HG02588 (cell line): Measurements from ENCODE around the gene SARNP.
"Not testable (repeated sequence)": the region's sequence is repeated elsewhere in the genome, so short reads cannot be mapped to it uniquely, and the experiment has no call there.

Experiments
- ATAC-seq: cut with Tn5 transposase; IDR thresholded peaks from one replicate; pipeline ENCODE4 v1.9.1; 2021; ENCODE audit warnings: mild to moderate bottlenecking, moderate library complexity; ENCODE audit not compliant: unreplicated experiment

Gene SARNP

DNA sequence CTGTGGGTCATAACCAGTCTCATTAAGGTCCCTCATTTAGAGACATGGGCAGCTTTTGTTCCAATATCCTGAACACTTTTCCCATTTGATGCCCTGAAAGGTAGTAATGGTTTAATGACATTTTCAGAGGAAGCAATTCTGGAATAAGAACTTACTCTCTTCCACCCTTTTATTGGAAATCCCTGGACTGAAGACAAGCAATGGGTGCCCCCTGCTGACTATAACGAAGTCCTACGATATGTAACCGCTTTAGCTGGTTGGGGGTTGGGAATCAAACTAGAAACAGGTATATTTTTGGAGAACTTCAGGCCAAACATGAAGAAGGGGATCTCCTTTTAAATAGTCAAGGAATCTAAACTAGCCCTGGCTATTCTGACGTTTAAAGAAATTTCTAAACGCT is 20.5 kb downstream of the SARNP start:
- ATAC-seq = no peak

DNA sequence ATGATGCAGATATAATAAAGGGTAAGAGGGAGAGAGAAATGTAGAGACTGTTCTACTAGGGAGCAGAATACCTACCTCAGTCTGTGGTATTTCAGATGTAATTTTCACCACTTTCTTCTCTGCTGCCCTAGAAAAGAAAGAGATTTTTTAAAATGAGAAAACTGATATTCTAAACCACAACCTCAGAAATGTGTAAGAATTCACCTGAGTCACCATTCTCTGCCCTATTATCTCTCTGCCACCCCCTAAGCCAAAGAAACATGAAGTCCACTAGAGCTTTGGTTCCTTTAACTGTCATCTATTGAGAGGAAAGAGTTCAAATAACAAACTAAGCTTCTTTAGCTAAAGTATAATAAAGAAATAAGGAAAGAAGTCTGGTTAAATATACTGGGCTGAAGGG is 21.6 kb downstream of the SARNP start:
- ATAC-seq = no peak

DNA sequence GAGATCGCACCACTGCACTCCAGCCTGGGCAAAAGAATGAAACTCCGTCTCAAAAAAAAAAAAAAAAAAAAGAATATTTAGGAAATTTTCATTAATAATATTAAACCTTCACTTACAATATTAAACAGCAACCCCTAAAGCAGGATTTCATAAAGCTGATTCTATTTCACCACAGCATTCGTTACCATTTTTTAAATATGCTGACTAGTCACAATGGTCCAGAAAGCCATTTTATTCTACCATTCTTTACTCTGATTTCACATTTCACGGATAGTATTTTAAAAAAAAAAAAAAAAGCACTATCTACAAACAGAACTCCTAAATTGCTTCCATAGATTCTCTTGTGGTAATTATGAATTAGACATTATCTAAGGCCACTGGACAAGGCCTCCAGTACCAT is 27.6 kb downstream of the SARNP start:
- ATAC-seq = no peak

DNA sequence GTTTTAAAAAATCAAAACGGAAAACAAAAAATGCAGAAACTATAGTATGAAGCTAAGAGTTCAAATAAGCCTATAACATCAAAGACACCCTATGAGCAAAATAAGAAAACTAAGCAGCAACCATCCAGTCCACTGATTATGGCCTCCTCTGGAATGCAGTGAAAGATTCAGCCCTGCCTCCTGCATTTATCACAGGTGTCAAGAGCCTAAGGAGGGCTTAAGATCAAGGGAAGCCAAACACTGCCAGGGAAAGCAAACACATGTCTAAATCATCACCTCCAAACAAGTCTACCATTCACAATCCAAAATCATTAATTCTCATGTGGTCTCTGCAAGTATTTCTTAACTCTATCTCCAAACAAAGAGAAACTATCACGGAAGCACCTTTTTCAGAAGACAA is 28.4 kb downstream of the SARNP start:
- ATAC-seq = no peak

DNA sequence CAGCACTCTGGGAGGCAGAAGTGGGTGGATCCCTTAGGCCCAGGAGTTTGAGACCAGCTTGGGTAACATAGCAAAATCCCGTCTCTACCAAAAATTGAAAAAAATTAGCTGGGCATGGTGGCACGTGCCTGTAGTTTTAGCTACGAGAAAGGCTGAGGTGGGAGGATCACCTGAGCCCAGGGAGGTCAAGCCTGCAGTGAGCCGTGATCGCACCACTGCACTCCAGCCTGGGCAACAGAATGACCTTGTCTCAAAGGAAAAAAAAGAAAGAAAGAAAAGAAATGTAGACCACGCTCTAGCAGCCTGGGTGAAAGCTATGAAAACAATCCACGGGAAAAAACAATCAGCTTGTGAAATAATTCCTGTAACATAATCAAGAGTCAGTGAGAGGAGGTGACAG is 29.0 kb downstream of the SARNP start:
- ATAC-seq = no peak

DNA sequence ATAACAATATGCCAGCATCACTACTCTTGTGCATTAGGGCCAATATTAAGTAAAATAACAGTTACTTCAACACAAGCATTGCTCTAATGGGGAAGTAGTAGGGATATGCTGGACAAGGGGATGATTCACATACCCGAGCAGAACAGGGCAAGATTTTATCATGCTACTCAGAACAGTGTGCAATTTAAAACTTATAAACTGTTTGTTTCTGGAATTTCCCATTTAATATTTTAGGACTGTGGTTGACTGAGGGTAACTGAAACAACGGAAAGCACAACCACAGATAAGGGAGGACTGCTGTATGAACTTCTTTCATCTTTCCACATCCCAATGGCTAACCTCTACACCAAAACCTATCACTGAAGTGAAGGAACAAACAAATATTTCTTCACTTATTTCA is 36.8 kb downstream of the SARNP start:
- no peak for ATAC-seq

DNA sequence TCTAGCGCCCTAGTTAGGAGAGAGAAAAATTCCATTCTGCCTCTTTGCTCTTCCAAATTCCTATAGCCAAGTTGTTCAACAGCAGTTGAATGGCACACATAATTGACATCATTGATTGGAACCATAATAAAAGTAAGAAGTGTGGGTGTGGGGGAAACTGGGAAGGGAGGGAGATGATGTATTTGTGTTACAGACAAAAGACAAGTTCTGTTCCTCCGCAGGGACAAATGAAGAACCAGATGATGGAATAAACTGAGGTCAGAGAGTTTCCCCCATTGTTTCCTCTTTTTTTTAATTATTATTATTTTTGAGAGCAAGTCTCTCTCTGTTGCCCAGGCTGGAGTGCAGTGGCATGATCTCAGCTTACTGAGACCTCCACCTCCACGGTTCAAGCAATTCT is 39.7 kb downstream of the SARNP start:
- ATAC-seq = no peak

DNA sequence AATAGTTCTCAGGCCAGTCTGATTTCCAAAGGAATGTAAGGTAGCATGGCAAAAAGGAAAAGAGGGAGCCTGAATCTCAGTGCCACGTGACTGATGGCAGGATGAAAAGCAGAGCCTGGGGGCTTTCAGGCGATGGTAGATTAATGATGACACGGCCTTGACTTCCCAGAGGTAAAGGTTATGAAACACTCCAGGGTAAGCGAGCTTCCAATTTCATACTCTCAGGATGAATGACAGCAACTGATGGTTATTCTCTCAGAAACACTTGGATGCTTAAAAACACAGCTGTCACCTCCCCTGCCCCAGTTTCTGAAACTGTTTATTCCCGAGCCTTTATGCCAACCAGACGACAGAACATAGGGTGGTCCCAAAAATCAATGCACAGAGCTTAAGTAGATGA is 45.8 kb downstream of the SARNP start:
- ATAC-seq = no peak

DNA sequence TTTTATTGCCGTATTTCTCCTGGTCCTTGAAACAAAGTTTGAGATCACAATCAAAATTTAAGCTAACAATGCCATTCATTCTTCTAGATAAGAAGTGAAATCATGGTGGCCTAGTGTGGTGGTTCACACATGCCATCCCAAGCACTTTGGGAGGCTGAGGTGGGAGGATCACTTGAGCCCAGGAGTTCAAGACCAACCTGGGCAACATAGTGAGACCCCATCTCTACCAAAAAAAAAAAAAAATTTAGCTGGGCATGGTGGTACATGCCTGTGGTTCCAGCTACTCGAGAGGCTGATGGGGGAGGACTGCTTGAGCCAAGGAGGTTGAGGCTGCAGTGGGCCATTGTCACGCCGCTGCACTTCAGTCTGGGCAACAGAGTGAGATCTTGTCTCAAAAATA is 50.4 kb downstream of the SARNP start:
- ATAC-seq = no peak

DNA sequence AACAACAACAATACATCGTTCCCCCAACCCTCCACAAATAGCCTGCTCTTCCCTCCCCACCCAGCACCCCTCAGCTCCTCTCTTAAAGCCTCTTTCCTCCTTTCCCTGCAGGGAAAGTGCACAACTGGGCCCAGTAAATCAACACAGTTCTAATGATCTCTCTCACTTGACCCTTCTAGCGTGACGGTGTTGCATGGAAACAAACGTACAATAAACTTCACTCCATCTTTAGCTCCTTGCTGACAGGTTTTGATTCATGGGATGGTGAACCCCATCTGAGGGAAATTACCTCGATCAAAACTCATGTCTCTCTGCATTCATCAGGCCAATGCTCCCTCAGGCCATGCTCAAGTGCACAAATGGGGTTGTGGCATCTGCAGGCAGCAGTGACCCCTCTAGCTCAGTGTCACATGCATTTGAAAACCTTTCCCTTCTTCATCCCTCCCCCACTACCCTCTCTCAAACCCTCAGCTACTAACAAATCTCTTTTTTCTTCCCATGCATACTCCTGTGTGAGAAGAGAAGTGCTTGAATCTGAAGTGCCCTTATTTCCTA is 51.7 kb downstream of the SARNP start:
- no peak for ATAC-seq

DNA sequence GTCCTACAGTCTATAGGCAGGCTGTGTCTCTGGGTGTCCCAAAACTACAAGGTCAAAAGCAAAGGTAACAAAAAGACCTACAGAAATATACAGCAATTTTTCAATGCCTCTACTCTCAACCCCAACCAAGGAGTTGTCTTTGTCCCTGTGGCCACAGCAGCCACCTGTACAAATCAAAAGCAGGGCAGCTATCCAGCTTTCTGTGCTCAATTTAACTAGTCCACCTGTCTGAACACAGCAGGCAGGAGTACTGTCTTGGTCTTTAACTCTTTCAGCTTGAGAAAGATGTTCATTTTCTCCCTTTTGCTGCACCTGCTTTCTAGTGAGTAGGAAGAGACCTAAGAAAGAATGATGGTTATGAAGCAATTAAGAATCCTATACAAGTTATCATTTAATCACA is 54.9 kb downstream of the SARNP start:
- ATAC-seq = no peak

DNA sequence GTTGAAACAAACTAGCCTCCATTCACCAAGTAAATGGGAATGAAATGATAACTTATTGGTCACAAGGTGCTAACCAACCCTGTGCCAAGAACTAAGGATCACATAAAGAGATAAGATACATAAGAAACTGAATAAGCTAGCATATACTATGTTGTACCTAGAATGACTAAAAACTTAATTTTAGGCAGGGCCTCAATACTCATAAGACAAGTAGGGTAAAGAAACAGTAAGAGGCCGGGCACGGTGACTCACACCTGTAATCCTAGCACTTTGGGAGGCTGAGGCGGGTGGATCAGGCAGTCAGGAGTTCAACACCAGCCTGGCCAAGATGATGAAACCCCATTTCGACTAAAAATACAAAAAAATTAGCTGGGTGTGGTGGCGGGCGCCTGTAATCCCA is 56.9 kb downstream of the SARNP start:
- ATAC-seq = no peak

DNA sequence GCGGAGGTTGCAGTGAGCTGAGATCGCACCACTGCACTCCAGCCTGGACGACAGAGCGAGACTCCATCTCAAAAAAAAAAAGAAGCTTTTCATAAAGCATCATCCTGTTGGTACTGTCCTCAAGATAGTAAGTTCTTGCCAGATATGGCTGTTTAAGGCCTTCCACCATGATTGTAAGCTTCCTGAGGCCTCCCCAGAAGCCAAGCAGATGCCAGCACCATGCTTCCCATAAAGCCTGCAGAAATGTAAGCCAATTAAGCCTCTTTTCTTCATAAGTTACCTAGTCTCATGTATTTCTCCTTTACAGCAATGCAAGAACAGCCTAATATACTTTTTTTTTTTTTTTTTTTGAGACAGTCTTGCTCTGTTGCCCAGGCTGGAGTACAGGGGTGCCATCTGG is 58.9 kb downstream of the SARNP start:
- not testable (repeated sequence) for ATAC-seq

DNA sequence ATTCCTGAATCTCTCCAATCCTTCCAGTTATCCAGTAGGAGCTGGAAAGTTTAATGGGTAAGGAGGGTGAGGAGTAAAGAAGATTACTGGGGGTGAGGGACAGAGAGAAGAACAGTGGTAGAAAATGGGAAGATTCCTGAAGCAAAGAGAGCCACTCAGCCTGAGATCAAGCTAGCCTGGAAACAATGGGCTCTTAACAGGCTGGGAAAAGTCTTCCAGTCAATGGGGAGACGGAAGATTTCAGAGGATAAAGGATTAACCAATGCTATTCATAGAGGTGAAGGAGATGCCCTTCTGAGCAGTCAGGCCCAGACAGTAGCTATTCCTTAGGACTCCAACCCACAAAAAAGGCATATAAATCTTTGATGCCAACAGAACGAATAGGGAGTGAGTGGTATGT is 59.8 kb downstream of the SARNP start:
- ATAC-seq = no peak

DNA sequence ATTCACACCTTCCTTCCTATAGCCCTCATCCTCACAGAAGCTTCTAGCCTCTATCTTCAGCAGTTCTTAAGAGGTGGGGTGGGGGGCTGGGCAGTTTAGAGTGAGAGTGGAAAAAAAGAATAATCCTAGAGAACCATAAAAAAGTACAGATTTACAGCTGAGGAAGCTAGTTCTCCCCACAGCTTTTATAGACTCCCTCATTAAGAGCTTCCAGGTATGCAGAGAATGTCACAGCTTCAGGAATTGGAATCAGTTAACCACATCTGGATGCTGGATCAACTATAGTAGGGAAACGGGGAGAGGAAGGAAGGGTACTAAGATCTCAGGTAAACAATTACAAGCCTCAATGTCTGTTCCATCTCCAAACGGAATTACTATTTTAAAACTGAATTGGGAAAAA is 62.3 kb downstream of the SARNP start:
- no peak for ATAC-seq

DNA sequence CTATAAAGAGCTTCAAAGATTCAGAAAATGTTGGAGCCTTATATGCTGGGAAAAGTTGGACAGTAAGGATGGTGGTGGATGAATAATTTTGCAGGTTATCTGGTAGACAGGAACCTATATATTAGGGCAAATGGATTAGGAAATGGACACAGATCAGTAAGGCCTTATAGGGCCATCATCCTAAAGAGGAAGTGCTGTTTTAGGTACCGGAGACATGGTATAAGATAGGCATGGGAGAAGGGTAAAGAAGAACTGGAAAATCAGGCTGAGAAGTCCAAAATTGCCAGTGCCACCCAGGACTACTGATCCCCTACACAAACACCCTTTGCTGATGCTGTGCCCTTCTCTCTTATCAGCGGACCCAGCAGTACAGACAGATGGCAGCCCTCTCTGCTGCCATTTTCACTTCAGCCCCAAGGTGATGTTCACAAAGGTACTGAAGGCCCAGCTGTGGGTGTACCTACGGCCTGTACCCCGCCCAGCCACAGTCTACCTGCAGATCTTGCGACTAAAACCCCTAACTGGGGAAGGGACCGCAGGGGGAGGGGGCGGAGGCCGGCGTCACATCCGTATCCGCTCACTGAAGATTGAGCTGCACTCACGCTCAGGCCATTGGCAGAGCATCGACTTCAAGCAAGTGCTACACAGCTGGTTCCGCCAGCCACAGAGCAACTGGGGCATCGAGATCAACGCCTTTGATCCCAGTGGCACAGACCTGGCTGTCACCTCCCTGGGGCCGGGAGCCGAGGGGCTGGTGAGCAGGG is 69.1 kb downstream of the SARNP start:
- ATAC-seq = no peak

DNA sequence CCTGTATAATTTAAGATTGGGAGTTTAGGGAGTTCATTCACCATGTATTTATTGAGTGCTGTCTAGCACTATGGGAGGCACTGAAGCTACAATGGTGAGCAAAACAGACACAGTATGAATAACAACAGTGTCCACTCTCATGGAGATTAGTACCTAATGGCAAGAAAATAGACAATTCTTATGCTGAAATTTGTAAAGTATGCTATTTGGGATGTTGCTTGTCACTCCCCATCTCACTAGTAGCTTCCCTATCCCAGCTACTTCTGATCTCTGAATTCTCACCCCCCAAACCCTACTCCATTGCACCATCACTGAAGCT is 70.7 kb downstream of the SARNP start:
- ATAC-seq = no peak

DNA sequence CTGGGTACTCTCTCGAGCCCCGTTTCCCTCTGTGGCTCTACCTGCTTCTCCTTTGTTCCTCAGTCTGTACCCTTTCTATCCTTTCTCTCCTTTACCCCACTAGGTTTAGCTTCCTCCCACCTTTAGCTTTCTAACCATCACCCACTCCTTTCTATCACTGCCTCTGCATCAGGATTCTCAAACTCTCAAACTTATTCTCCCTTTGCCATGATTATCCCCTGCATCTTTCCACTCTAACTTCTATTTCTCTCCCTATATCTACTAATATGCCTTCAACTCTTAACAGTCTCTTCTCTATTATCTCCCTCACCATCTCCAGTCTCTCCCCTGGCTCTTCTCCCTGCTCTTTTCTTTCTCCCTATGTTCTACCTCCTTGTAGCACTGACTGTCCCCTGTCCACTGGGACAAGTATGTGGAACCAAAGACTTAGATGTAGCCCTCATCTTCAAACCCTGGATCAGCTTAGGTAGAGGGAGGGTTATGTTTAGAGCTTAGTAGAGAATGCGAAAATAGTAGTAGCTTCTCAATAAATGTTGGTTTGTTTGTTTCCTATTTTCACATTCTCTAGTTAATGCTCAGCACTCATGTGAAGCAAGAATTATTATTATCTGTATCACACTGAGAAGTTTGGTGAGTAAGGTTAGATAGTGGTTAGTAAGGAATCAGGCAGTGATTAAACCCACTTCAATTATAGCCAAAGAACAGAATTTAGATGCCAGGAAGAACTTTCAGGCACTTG is 71.2 kb downstream of the SARNP start:
- ATAC-seq = no peak

DNA sequence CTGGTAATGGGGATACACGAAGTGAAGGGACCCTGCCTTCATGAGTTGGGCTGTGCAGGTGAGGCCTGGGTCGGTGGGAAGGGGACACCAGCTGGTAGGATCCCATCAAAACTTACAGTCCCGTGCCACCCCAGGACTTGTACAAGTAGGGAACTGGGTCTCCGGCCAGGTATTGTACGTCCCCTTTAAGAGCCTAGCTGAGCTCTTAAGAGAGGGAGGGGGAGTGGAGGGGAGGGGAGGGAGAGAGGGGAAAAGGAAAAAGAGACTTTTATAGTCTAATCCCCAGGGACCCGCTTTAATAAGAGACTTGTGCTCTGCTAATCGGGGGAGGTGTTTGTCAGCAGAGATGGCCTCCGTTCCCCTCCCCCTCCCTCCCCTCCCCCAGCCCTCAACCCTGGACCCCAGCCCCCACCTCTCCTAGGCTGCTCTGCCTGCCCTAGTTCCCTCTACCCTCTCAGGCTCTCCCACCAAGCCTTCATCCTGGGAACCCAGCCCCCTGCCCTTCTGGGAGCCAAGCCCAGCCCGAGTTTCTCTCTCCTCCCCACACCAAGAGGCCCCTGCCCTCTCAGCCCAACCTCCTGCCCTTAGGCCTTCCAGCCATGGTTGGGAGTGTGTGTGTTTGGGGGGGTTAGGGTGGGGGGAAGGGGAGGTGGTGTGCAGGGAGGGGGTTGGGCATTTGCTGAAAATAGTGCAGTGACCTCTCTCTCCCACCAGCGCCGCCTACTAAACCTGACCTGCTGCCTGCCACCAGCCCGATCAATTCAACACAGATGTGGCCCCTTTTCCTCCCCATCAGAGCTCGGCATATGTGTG is 72.0 kb downstream of the SARNP start:
- ATAC-seq = no peak

DNA sequence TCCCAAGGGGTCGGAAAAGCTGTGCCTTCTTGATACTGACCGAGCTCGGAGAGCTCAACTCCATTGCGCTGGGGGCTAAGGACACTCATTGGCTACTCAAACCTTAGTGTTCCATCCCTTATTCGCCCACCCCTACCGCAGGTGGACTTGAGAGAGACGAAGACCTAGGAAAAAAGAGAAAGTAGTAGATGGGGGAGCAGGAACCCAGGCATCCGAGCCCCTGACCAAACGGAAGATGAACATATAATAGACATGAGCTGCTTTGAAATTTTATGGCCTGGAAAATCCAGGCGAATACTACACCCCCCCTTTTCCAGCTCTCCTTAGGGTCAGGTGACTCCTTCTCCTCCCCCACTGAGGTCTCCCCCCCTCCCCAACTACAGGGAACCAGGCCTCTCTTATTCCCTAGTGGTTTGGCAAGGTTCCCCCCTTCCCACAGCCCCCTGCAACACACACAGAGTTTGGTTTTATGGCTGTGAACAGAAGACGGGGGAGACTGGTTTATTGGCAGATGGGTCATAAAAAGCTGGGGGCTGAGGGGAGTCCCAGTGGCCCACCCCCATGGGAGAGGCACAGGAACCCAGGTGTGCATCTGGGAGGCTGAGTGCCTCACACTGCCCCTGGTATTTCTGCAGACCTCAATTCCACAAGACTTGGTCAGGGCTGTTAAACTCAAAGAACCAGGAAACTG is 73.0 kb downstream of the SARNP start:
- ATAC-seq = no peak
